GM12892 (cell line): ENCODE data around the gene BTBD17.

Experiments used
- POLR2A ChIP-seq: IDR thresholded peaks from 2 replicates; pipeline ENCODE4 v1.6.1; 2011; ENCODE audit warnings: low read depth, low read length, control low read depth
- POLR2AphosphoS5 ChIP-seq: IDR thresholded peaks from 2 replicates; pipeline ENCODE4 v1.6.1; 2011; ENCODE audit warnings: low read depth, low read length, control low read depth

DNA sequence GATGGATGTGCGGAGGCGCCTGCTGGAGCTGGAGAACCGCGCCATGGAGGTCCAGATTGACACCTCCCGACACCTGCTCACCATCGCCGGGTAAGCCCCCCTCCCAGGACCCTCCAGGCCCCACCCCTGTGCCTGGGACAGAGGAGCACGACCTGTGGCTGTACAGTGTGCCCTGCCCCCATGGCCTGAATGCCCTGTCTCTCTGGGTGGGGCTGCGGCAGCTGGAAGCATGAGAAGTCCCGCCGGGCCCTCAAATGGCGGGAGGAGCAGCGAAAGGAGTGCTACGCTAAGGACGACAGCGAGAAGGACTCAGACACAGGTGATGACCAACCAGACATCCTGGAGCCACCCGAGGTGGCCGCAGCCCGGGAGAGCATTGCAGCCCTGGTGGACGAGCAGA is 11.2 kb downstream of the BTBD17 start:
- TF ChIP-seq POLR2A (no peak), POLR2AphosphoS5 (no peak)
